GM20000 (cell line): Measurements from ENCODE around the gene HIPK2.
"Not testable (repeated sequence)": the region's sequence is repeated elsewhere in the genome, so short reads cannot be mapped to it uniquely, and the experiment has no call there.

Experiments
- DNase-seq: peaks from one replicate; pipeline ENCODE4 v3.0.0; 2012; ENCODE audit warnings: low spot score
- CTCF ChIP-seq: IDR thresholded peaks from 2 replicates; pipeline ENCODE4 v1.5.1; 2012; ENCODE audit warnings: mild to moderate bottlenecking, control low read depth; ENCODE audit errors: extremely low read depth, missing control alignments

The HIPK2 gene

GRCh38 chr7:139563856-139564255, 213.9 kb downstream of the HIPK2 start:
- DNase-seq = no peak
- no peak for TF ChIP-seq CTCF

- no peak for TF ChIP-seq CTCF
- DNase-seq = no peak
These were observed 214.7 kb downstream of the HIPK2 start for GRCh38 chr7:139562961-139563565.

- no peak for DNase-seq
- no peak for TF ChIP-seq CTCF
These were observed 215.3 kb downstream of the HIPK2 start for GRCh38 chr7:139562491-139562890.

- TF ChIP-seq CTCF = no peak
- DNase-seq = no peak
These were observed 217.1 kb downstream of the HIPK2 start for GRCh38 chr7:139560678-139561077.

GRCh38 chr7:139560199-139560598, 217.6 kb downstream of the HIPK2 start:
- no peak for DNase-seq
- TF ChIP-seq CTCF = no peak

GRCh38 chr7:139559364-139560105, 218.3 kb downstream of the HIPK2 start:
- no peak for TF ChIP-seq CTCF
- DNase-seq = no peak

- TF ChIP-seq CTCF = no peak
These were observed 219.8 kb downstream of the HIPK2 start for GRCh38 chr7:139557857-139558581.

GRCh38 chr7:139553991-139554700, 223.7 kb downstream of the HIPK2 start:
- DNase-seq = not testable (repeated sequence)

More at GRCh38 chr7:139557857-139558581, 219.8 kb downstream of the HIPK2 start:
- no peak for DNase-seq
